Tibial artery (tissue), 4 donors: Measurements from ENCODE around the gene ZNF785.

ENCODE experiments used
- DNase-seq, 2 donors: peaks; one replicate each; pipeline ENCODE4 v3.0.0-alpha.2; 2019
- H3K27ac ChIP-seq, 2 donors: fragments of 200-600 bp; sonication (generic) in 1 of 2; 1 replicate in 1 of 2; 2 replicates in 1 of 2; pipeline ENCODE4 v1.5.1; 2018 to 2019; ENCODE audit warnings: mild to moderate bottlenecking in 1 of 2
- H3K27me3 ChIP-seq, 2 donors: fragments of 200-600 bp; sonication (generic) in 1 of 2; one replicate each; pipeline versions ENCODE4 v1.5.1 to v1.6.0; 2016 to 2019
- H3K36me3 ChIP-seq, 3 donors: fragments of 200-600 bp; sonication (generic) in 2 of 3; one replicate each; pipeline ENCODE4 v1.5.1; 2016 to 2019; ENCODE audit warnings: mild to moderate bottlenecking in 2 of 3
- H3K4me1 ChIP-seq, 4 donors: fragments of 200-600 bp; sonication (generic) in 2 of 4; 1 replicate in 3 of 4; 2 replicates in 1 of 4; pipeline ENCODE4 v1.5.1; 2016 to 2019
- H3K4me3 ChIP-seq, 2 donors: fragments of 200-600 bp; sonication (generic) in 1 of 2; 1 replicate in 1 of 2; 2 replicates in 1 of 2; pipeline ENCODE4 v1.5.1; 2018 to 2019; ENCODE audit warnings: mild to moderate bottlenecking in 2 of 2
- H3K9me3 ChIP-seq, 3 donors: fragments of 200-600 bp; sonication (generic) in 1 of 3; one replicate each; pipeline ENCODE4 v1.5.1; 2016 to 2019
- intact Hi-C: fragments of 100-400 bp; cut with DNase I; formaldehyde crosslinking; loops from one replicate; pipeline ENCODE4 v1.15.0; 2023; ENCODE audit warnings: low total_unique reads
- TF ChIP-seq, protein P1 (sequence below), 2 experiments: fragments of 200-600 bp in 1 of 2; fragments of 450-650 bp in 1 of 2; IDR thresholded peaks; one replicate each; pipeline ENCODE4 v1.5.1; 2017 to 2019; ENCODE audit warnings: antibody characterized with exemption in 2 of 2, mild to moderate bottlenecking in 1 of 2, moderate library complexity in 1 of 2

ZNF785 gene

GRCh38 chr16:30535777-30536190 lies 49.7 kb downstream of the ZNF785 start:
- peaks cover 0 to 37% (median 21%) of the 10 kb centered on the region in 4 donors for H3K4me1 ChIP-seq
- H3K27me3 ChIP-seq: no peaks in the 10 kb centered on the region
- TF ChIP-seq, protein P1, sequence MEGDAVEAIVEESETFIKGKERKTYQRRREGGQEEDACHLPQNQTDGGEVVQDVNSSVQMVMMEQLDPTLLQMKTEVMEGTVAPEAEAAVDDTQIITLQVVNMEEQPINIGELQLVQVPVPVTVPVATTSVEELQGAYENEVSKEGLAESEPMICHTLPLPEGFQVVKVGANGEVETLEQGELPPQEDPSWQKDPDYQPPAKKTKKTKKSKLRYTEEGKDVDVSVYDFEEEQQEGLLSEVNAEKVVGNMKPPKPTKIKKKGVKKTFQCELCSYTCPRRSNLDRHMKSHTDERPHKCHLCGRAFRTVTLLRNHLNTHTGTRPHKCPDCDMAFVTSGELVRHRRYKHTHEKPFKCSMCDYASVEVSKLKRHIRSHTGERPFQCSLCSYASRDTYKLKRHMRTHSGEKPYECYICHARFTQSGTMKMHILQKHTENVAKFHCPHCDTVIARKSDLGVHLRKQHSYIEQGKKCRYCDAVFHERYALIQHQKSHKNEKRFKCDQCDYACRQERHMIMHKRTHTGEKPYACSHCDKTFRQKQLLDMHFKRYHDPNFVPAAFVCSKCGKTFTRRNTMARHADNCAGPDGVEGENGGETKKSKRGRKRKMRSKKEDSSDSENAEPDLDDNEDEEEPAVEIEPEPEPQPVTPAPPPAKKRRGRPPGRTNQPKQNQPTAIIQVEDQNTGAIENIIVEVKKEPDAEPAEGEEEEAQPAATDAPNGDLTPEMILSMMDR (IDR thresholded peaks at IDR 0.05): peak; percentile 42 to 53
- peak overlapping the region; percentile 94 to 99 for H3K27ac ChIP-seq
- DNase-seq: peak; percentile 72 to 84
- H3K4me3 ChIP-seq: peak overlapping the region; percentile 75 to 83
- intact Hi-C loops: no loop called here
- H3K9me3 ChIP-seq: no peaks in the 10 kb centered on the region
- H3K36me3 ChIP-seq: peaks cover 11 to 26% (median 21%) of the 10 kb centered on the region in 3 donors

GRCh38 chr16:30535106-30535776 lies 50.3 kb downstream of the ZNF785 start:
- Histone ChIP-seq H3K4me3 (peak overlapping the region; percentile 75 to 83), H3K36me3 (peaks cover 11 to 31% (median 25%) of the 10 kb centered on the region in 3 donors), H3K9me3 (no peaks in the 10 kb centered on the region), H3K4me1 (peaks cover 0 to 37% (median 21%) of the 10 kb centered on the region in 4 donors), H3K27me3 (no peaks in the 10 kb centered on the region), H3K27ac (peak overlapping the region; percentile 94 to 99)
- TF ChIP-seq, protein P1 (IDR thresholded peaks at IDR 0.05): no peak
- intact Hi-C loops: no loop called here
- no peak for DNase-seq

- TF ChIP-seq, protein P1 (IDR thresholded peaks at IDR 0.05): no peak
- intact Hi-C loops: loop anchor here (5.0 kb wide), 1 partner anchor 163 kb away; the partner anchor contains the start of gene SRCAP
- peak within 1 kb of the TSS; percentile 75 to 83 for H3K4me3 ChIP-seq
- H3K27ac ChIP-seq: peak within 1 kb of the TSS; percentile 94 to 99
- peaks cover 11 to 33% (median 25%) of the 10 kb centered on the region in 3 donors for H3K36me3 ChIP-seq
- peaks cover 0 to 37% (median 21%) of the 10 kb centered on the region in 4 donors for H3K4me1 ChIP-seq
- DNase-seq: peak; percentile 93 to 96
- no peaks in the 10 kb centered on the region for H3K27me3 ChIP-seq
- no peaks in the 10 kb centered on the region for H3K9me3 ChIP-seq
Measured at GRCh38 chr16:30534368-30535105, 51.0 kb downstream of the ZNF785 start, which contains the start of gene ZNF747. TSS of gene ZNF747 (minus strand) at chr16:30534858. CDS start at chr16:30534679, 179 bp downstream.

DNA sequence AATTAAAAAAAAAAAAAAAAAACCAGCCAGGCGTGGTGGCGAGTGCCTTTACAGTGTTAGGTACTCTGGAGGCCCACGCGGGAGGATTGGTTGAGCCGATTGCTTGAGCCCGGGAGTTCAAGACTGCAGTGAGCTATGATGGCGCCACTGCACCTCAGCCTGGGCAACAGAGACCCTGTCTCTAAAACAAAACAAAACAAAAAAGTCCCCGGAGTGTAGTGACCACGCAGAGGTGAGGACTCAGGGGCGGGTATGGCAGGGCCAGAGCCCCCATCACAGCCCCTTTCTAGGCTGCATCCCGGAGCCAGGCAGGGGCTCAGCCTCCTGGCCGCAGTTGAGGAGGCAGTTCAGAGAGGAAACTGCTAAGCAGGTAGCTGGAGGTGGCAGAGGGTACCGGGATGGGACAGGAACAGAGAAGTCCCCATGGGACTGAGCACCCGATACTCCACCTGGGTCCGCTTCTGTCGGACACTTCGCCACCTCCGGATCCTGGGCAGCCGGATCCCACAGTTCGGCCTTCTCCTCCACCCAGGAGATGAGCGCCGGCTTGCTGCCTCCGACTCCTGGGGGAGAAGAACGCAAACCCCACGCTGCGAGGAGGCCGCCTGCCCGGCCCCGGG lies 51.6 kb downstream of the ZNF785 start:
- H3K27ac ChIP-seq: peak overlapping the region; percentile 94 to 99
- H3K36me3 ChIP-seq: peaks cover 11 to 33% (median 25%) of the 10 kb centered on the region in 3 donors
- no peaks in the 10 kb centered on the region for H3K9me3 ChIP-seq
- H3K27me3 ChIP-seq: no peaks in the 10 kb centered on the region
- peaks cover 0 to 43% (median 21%) of the 10 kb centered on the region in 4 donors for H3K4me1 ChIP-seq
- intact Hi-C loops: loop anchor here (5.0 kb wide), 1 partner anchor 163 kb away; the partner anchor contains the start of gene SRCAP
- TF ChIP-seq, protein P1 (IDR thresholded peaks at IDR 0.05): no peak
- no peak for DNase-seq
- peak overlapping the region; percentile 75 to 83 for H3K4me3 ChIP-seq

DNA sequence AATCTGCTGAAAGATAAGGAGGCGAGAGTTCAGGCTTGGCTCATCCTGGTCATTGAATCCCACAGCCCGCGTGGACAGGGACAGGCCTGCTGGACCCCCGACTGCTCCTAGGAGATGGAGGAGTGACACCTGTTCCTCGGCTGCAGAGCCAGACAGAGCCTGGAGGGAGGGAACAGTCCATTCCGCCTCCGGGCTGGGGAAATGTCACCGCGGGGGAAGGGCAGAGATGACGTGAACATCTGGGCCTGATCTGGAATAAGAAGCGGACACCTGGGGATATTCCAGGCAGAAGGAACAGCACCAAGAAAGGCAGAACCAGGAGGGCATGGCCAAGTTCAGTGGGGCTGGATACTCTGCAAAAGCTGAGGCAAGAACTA lies 52.4 kb downstream of the ZNF785 start:
- TF ChIP-seq, protein P1 (IDR thresholded peaks at IDR 0.05): no peak
- Histone ChIP-seq H3K4me1 (peaks cover 0 to 46% (median 23%) of the 10 kb centered on the region in 4 donors), H3K36me3 (peaks cover 11 to 33% (median 25%) of the 10 kb centered on the region in 3 donors), H3K27me3 (no peaks in the 10 kb centered on the region), H3K27ac (peak overlapping the region; percentile 94 to 99), H3K9me3 (no peaks in the 10 kb centered on the region), H3K4me3 (peak overlapping the region; percentile 75 to 83)
- intact Hi-C loops: loop anchor here (5.0 kb wide), 1 partner anchor 164 kb away; the partner anchor contains the start of gene SRCAP
- DNase-seq: no peak
